NCI-H82 (cell line): ENCODE results near the gene VTI1A.
"Not testable (repeated sequence)": the region's sequence is repeated elsewhere in the genome, so short reads cannot be mapped to it uniquely, and the experiment has no call there.

Experiments used
- DNase-seq: peaks from one replicate; lab custom pipeline; 2025; lab: John Stamatoyannopoulos, UW

VTI1A gene

DNA sequence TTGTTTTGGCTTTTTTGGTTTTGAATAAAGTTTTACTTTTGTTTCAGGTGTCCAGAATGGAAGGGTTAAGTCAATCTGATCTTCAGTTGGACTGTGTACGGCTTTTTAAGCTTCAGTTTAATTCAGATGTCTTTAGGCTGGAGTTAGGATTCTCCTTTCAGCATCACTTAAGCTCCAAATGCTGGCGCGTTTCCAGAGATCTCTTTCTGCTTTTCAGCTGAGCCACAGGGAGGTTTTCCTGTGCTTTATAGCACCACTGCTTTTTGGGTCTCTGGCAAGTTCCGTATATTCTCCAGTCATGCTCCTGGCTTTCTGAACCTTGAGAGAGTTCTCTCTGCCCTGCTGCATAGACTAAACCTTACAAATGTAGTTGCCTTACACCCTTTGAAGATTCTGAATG, 60.0 kb downstream of the VTI1A start:
- DNase-seq = peak; percentile 3

DNA sequence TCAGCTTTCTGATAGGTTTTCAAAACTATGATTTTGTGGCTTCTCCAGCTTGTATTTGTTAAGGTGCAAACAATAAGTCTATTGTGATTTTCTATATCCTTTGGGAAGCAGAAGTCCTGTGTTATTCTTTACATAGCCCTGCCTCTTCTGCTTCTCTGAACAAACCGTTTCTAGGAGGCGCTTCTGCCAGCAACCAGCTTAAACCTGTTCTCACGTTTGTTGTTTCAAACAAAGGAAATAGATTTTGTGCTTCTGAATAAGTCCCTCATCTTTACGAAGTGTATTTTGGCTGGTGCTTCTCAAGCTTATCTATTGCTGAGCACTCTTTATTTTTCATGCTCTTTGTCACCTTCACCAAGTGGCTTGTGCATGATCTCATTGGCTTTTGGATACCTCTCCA, 61.0 kb downstream of the VTI1A start:
- no peak for DNase-seq

DNA sequence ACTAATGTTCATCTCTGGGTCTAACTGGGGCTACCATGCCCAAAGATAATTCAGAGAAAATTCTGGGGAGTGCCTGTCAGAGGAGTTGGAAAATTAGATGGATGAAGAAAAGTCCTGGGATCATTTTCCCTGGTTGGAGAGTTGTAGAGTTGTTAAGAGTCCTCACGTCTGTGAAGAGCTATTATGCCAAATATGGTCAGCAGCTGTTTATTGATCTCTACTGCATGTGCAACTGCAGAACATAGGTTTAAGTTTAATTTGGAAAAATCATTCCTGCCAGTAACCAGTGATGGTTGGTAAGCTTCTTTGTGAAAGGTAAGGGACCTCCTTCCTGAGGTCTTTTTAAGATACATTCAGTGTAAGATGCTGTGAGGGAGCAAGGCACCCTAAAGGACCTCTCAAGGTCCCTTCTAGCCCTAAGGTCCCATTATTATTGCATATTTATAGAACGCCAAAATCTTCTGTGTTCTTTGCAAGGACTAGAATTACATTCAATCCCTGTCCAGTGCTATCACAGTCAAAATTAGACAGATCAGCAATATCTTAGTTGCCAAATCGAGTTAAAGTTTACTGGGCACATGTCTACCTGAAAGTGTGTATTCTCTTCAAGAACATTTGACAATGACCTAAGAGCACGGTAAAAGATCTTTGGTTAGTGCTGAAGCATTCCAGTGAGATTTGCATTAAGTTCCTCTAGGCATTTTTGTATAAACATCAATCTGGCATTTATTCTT, 62.7 kb downstream of the VTI1A start:
- DNase-seq = no peak

DNA sequence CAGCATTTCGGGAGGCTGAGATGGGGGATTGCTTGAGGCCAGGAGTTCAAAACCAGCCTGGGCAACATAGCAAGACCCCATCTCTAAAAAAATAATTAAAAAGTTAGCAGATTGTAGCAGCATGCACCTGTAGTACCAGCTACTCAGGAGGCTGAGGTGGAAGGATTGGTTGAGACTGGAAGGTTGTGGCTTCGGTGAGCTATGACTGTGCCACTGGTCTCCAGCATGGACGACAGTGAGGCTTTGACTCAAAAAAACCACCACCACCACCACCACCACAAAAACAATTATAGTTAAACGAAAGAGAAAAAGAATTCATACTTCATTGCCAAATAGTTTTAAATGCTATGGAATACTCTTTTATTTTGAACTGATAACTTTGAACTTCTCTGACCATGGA, 63.4 kb downstream of the VTI1A start:
- DNase-seq = no peak

DNA sequence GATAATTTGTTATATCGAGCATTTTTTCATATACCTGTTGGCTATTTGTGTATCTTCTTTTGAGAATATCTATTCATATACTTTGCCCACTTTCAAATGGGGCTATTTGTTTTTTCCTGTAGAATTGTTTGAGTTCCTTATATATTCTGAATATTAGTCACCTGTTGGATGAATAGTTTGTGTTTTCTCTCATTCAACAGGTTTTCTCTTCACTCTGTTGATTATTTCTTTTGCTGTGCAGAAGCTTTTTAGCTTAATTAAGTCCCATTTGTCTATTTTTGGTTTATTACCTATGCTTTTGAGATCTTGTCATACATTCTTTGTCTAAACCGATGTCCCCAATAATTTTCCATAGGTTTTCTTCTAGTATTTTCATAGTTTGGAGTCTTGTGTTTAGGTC, 65.3 kb downstream of the VTI1A start:
- no peak for DNase-seq

DNA sequence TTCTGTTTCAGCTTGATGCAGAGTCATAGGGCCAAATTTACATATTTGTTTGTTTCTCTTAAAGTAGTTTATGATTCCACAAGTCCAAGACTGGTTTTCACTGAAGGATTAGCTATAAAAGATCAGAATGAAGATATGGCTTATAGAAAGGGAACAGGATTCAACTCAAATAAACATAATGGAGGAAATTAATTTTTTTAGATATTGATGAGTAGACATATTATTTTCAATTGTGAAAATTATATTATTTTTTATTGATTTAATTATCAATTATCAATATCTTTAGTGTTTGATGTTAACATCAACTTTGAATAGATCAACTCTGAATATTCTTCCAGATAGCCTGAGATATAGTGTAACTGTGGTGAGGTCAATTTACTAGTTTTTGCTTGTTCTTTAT, 68.1 kb downstream of the VTI1A start:
- no peak for DNase-seq

DNA sequence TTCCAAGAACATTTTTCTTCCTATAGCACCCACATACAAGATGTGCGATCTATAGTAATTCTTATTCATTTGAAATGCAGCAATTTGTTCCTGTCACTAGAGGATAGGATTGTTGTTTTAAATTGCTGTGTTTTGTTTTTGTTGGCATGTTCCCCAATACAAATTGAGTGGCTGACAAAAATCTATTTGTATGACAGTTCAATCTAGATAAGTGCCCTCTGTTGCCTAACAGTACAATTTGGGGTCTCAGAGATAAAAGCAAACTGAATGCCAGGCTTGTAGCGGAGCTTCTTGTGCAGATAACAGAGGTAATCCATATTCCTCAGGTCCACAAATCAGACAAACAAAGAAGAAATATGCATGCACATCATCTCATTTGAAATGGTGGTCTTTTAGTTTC, 68.8 kb downstream of the VTI1A start:
- no peak for DNase-seq

DNA sequence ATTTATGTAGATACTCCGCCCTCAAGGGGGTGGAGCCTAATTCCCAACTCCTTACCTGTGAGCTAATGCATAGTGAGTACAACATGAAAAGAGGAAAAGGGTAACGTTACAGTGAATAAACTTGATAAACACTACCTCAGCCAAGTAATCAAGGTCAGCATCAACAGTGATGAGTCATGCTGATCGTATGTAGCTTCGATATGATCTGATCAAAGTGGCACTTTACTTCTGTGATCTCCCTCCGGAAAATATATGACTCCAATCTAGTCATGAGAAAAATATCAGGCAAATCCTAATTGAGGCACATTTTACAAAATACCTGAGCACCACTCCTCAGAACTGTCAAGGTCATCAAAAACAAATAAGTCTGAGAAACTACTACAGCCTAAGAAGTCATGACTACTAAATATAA, 70.4 kb downstream of the VTI1A start:
- DNase-seq = no peak

DNA sequence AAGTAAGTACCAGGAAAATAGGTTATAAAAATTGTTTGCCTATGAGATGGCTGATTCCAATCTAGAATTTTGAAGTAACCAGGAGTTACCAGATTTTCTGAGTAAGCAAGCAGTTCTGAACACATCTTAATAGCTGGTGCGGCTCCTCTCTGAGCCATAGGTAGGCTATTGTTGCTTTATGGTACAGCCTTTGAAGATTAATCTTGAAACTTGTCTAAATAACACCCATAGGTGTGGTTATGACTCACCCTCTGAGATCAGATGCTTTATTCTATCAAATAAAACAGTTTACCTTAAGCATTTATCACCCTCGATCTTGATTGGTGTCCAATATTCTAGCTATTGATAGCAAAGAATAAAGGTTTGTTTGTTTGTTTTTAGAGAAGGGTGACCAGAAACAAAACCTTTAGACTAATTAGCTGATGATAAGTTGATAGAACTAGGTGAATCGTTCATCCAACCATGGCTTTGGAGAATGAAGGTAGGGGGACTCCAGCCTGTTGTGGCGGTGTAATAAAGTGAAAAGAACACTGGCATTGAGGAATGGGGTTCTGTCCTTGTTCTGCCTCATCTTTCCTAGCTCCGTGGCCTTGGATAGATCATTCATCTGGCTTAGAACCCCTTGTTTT, 72.2 kb downstream of the VTI1A start:
- DNase-seq = no peak

DNA sequence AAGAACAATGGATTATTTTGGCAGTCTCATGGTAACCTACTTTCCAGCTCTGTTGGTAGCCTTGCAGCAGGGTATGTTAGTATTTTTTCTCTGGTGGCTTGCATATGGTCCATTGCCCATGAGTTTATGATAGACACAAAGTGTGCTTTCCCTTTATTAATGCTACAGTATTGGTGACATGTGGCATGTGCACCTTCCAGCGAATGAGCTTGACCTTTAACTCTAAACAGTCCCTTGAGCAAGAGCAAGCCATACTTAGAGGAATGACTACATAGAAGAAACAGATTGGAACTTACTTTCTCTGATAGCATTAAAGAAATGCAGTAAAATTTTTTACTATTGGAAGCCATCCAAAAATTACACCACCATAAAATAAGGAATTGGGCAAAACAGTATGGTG, 73.9 kb downstream of the VTI1A start:
- no peak for DNase-seq

DNA sequence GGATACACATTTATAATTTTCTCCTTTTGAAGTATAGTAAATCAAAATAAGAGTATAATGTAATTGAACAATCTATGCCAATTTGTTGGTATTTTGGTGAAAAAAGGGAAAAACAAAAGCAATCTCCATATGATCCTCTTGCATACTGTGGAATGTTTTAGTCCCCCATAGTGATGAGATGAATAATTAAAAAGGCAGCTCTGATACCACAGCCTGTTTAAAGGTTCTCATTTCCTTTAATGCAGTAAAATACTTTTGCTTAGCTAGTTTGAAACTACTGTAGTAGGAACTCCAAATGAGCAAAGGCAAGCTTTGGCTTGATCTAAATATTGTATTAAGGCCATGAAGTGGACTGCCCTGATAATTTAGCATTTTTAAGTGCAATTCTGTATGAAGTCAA, 77.6 kb downstream of the VTI1A start:
- no peak for DNase-seq

DNA sequence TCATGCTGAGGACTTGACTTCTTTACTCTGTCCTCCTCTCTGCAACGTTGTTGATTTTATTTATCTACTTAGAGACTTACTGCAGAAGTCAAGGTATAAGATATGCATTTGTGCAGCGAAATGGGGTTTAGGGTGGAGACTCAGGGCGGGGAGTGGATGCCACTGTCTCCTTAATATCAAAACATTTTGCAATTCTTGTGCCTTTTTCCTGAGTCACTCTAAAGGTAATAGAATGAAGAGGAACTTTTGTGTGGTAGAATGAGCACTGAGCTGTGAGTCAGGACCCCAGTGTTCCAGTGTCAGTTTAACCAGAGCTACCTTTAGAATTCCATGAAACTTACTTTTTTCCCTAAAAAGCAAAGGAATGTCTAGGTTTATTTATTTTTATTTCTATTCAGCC, 78.2 kb downstream of the VTI1A start:
- DNase-seq = no peak

DNA sequence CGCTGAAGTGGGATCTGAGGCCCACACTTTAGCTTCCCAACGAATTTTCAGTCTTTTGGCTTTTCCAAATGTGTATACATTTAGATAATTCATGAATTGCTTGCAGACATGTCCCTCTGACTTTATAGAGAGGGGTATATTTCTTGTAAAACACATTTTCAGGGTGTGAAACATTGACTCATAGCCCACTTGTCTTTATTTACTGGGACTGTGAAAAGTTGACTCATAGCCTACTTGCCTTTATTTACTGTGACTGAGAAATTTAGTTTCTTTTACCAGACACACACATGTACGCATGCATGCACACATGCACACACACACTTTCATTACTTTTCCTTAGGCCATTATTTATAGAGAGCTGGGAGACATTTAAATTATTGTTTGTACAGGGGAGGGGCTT, 79.1 kb downstream of the VTI1A start:
- DNase-seq = no peak

DNA sequence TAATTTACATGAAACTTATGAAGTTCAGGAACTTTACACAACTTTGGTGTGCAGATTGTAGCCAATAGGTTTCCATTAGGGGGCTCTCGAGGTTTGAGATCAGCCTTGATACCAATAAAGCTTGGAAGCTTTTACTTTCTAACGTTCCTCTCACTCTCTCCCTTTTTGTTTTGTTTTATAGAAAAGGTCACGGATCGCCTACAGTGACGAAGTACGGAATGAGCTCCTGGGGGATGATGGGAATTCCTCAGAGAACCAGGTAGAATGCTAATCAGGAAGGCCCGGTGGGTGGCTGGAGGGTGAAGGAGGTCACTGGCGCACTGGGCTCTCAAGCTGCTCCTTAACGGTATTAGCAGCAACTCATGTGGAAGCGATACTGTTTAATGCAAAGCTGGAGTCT, 79.9 kb downstream of the VTI1A start:
- DNase-seq = no peak

DNA sequence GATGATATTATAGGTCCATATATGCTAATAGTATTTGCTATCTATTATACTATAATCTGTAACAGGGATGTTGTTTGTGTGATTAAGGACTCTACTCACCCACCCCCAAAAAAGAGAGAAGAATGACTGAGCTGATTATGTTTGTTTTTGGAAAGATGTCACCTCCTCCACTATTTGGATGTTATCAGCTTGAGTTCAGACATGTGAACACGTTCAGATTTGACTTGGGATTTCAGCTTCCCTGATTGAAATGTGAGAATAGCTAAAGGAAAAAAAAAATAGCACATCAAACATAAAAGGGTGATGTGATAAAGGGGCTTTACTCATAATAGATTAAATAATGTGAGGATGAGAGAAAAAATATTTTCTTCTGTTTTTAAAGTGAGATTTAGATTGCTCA, 81.2 kb downstream of the VTI1A start:
- DNase-seq = no peak

DNA sequence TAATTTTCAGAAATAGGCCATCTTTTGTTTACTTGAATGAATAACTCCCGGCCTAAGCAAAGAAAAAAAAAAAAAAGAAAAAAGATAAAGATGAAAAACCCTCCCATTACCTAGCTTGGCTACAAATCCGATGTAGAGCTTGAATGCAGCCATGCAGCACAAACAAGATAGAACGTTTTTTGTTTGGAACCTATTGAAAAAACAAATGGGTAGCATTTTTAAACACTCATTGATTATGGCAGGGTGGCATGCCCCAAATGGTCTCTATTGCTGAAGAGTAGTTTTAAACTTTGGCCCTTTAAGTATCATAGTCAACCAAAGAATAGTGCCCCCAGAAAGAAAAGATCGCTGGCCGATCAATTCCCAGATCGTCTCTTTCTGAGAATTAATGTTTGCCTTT, 84.4 kb downstream of the VTI1A start:
- DNase-seq = no peak

DNA sequence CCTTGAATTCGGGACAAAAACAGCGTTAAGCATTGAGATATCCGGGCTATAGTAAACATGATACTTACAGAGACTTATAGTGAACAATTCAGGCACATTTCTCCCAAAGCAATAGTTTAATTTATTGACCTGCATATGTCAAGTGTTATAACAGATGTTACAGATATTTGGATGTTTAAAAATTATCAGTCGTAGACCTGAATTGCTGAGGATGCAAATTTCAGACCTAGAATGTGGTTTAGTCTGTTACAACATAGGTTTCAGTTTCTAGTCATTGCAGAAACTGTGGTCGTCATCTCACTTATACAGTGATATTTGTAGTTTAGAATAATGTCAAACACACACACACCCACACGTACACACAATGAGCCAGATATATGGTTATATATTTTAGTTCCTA, 85.2 kb downstream of the VTI1A start:
- DNase-seq = no peak

DNA sequence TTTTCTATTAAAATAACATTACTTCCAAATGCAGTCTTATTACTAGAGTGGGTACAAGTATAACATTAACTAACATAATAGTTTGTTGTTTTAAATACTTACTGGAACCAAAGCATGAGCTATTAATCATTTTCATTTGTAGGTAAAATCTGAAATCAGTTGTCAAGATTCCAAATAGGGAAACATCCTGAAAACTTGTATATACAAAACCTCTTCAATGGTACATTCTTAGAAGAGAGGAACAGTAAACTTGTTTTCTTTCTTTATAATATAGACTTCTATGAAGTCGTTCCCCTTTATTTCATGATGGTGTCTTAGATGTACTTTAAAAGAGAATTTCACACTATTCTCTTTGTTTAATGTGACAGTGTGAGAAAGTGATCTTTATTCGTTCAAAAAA, 85.9 kb downstream of the VTI1A start:
- no peak for DNase-seq

DNA sequence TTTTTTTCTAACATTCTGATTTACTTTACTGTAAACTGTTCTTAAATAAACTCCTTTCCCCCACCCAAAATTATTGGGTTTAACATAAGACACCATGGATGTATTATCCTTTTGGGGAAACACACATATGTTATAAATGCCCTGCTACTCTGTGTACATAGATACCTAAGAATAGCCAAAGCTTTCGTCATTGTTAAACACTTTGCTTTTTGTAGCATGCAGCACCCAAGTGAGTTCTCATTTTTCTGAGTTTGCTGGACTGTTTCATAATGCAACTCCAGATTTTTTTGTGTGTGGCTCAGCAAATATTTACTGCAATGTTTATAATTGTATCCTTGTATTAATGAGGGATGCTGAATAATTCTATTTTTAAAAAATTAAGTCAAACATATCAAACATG, 86.9 kb downstream of the VTI1A start:
- no peak for DNase-seq

DNA sequence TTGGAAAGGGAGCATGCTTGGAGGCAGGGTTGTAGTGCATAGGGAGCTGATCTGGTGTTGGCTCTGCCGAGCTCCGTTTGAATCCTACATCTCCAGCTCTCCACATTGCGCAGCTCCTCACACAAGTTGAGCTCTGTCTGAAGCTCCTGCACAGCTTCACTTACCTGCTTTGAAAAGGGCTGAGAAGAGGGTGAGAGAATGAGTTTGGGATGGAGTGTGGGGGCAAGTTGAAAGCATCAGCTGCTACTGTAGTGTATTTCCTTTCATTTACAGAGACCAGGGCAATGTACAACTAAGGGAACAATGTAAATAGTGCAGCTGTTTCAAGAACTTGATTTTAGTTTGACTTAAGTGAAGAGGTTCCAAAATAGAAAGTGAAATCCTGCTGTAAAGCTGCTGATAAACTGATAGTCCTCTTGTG, 88.5 kb downstream of the VTI1A start:
- DNase-seq = no peak

DNA sequence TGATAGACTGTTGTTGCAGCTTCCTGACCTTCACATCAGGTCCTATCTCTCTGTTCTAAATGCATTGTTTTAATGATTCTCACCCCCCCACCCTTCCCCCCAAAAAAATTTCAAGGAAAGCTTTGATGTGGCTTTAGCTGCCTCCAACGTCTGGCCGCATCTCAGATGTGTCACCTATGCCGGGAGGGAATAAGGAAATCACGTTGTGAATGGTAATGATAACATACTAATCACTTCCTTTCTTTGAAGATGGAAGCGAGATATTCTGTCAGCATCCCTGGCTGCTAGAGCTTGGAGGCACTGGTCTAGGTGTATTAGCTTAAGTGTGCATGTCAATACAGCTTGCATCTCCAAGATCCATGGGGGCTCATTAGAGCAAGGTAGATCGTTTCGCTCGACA, 89.6 kb downstream of the VTI1A start:
- DNase-seq = no peak

DNA sequence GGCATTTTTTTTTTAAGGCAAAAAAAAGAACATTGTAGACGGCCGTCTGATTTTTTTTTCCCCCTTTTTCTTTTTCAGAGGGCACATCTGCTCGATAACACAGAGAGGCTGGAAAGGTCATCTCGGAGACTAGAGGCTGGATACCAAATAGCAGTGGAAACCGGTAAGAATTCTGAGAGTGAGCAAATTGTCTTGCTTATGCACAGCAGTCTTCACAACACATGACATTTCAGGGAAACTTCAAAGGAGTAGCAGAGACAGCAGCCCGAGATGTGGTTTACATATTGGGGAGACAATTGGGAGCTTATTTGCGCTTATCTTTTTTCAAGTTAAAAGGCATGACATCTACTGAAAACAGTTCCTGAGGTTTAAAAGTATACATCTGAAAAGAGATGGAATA, 91.2 kb downstream of the VTI1A start:
- DNase-seq = no peak

DNA sequence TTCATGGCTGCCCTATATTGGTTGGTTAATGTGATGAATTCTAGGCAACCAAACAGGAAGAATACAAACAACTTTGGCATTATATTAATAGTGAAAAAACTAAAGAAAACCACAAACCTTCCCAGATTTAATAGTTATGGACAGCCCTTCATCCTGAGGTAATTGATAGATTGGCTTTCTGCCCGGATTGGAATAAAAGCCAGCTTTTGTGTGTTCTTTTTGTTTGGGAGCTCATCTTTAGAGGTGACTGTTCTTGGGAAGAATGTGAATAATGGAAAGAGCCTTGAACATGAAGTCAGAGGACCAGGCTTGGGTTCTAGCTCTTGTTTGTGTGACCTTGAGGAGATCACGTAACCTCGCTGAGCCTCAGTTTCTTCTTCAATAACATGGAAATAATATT, 92.3 kb downstream of the VTI1A start:
- no peak for DNase-seq

DNA sequence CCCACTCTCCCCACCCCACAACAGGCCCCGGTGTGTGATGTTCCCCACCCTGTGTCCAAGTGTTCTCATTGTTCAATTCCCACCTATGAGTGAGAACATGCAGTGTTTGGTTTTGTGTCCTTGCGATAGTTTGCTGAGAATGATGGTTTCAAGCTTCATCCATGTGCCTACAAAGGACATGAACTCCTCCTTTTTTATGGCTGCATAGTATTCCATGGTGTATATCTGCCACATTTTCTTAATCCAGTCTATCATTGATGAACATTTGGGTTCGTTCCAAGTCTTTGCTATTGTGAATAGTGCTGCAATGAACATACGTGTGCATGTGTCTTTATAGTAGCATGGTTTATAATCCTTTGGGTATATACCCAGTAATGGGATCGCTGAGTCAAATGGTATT, 95.8 kb downstream of the VTI1A start:
- DNase-seq = not testable (repeated sequence)
